ENCODE results near the gene RASAL2. TPM values are rescaled to one million over a fixed set of nuclear protein-coding genes. Genes with fewer than 3 reads are reported as not detected.

The RASAL2 gene
- not detected for total RNA-seq
- polyA plus RNA-seq = not detected
- 0 to 0.76 (median 0.16) reads per million in 6 experiments for total RNA-seq

- ATAC-seq (peak in 1 of 2 donors; percentile 30), DNase-seq (peak in 3 of 10 donors; percentile 3 to 13 (median 8))
- peaks cover 46 to 88% (median 67%) of the 10 kb centered on the region in 5 donors for H3K27me3 Mint-ChIP-seq
These were observed at the start of gene RASAL2 for GRCh38 chr1:178093951-178094738. Gene RASAL2, plus strand, starts transcription at chr1:178094104. Its CDS starts 389 bp downstream, at chr1:178094493.

GRCh38 chr1:178046591-178047270, 47.2 kb upstream of the RASAL2 start:
- H3K27ac Mint-ChIP-seq = no peak overlapping the region
- no peaks in the 10 kb centered on the region for H3K4me1 Mint-ChIP-seq
- H3K9me3 Mint-ChIP-seq = peaks cover 0 to 7% (median 2%) of the 10 kb centered on the region in 9 donors
- POLR2A ChIA-PET = no interaction called here
- peaks cover 0 to 2% (median 0%) of the 10 kb centered on the region in 3 donors for H3K36me3 Mint-ChIP-seq
- ATAC-seq (no peak), DNase-seq (no peak)
- H3K4me3 Mint-ChIP-seq = no peak overlapping the region
- H3K27me3 Mint-ChIP-seq = peaks cover 0 to 4% (median 0%) of the 10 kb centered on the region in 5 donors

More at GRCh38 chr1:178093951-178094738, at the start of gene RASAL2:
- POLR2A ChIA-PET = no interaction called here
- peaks cover 5 to 22% (median 7%) of the 10 kb centered on the region in 3 donors for H3K36me3 Mint-ChIP-seq
- peaks cover 7 to 21% (median 13%) of the 10 kb centered on the region in 4 donors for H3K4me1 Mint-ChIP-seq
- peak within 1 kb of the TSS; percentile 60 to 84 (median 74) for H3K4me3 Mint-ChIP-seq
- peak within 1 kb of the TSS in 1 of 10 donors; percentile 38 for H3K27ac Mint-ChIP-seq
- peaks cover 0 to 33% (median 3%) of the 10 kb centered on the region in 9 donors for H3K9me3 Mint-ChIP-seq

- POLR2A ChIA-PET = no interaction called here
- Mint-ChIP-seq H3K4me1 (no peaks in the 10 kb centered on the region), H3K27me3 (peaks cover 0 to 9% (median 0%) of the 10 kb centered on the region in 5 donors), H3K27ac (no peak overlapping the region), H3K9me3 (peaks cover 0 to 9% (median 0%) of the 10 kb centered on the region in 9 donors), H3K36me3 (no peaks in the 10 kb centered on the region), H3K4me3 (no peak overlapping the region)
- DNase-seq = no peak
- ATAC-seq = no peak
These were observed 46.4 kb upstream of the RASAL2 start for GRCh38 chr1:178047403-178048093.

- DNase-seq = no peak
- no peaks in the 10 kb centered on the region for H3K4me1 Mint-ChIP-seq
- H3K4me3 Mint-ChIP-seq = no peak overlapping the region
- H3K36me3 Mint-ChIP-seq = no peaks in the 10 kb centered on the region
- no peak for ATAC-seq
- peaks cover 0 to 9% (median under 1%) of the 10 kb centered on the region in 9 donors for H3K9me3 Mint-ChIP-seq
- POLR2A ChIA-PET = no interaction called here
- no peak overlapping the region for H3K27ac Mint-ChIP-seq
- H3K27me3 Mint-ChIP-seq = peaks cover 0 to 9% (median 0%) of the 10 kb centered on the region in 5 donors
These were observed 45.5 kb upstream of the RASAL2 start for GRCh38 chr1:178048426-178048825.

GRCh38 chr1:178048883-178049282, 45.0 kb upstream of the RASAL2 start:
- no peaks in the 10 kb centered on the region for H3K36me3 Mint-ChIP-seq
- no peak overlapping the region for H3K4me3 Mint-ChIP-seq
- peaks cover 0 to 9% (median 1%) of the 10 kb centered on the region in 9 donors for H3K9me3 Mint-ChIP-seq
- H3K4me1 Mint-ChIP-seq = no peaks in the 10 kb centered on the region
- no peak overlapping the region for H3K27ac Mint-ChIP-seq
- POLR2A ChIA-PET = no interaction called here
- ATAC-seq = no peak
- DNase-seq = no peak
- peaks cover 0 to 9% (median 0%) of the 10 kb centered on the region in 5 donors for H3K27me3 Mint-ChIP-seq

- no peaks in the 10 kb centered on the region for H3K4me1 Mint-ChIP-seq
- POLR2A ChIA-PET = no interaction called here
These were observed 43.8 kb upstream of the RASAL2 start for GRCh38 chr1:178050084-178050483.

GRCh38 chr1:178051071-178051470, 42.8 kb upstream of the RASAL2 start:
- ATAC-seq (no peak), DNase-seq (no peak)
- H3K9me3 Mint-ChIP-seq = peaks cover 0 to 9% (median 2%) of the 10 kb centered on the region in 9 donors
- H3K27ac Mint-ChIP-seq = no peak overlapping the region
- peaks cover 0 to 15% (median 2%) of the 10 kb centered on the region in 5 donors for H3K27me3 Mint-ChIP-seq
- no peak overlapping the region for H3K4me3 Mint-ChIP-seq
- no peaks in the 10 kb centered on the region for H3K36me3 Mint-ChIP-seq
- peaks cover 0 to 1% (median 0%) of the 10 kb centered on the region in 4 donors for H3K4me1 Mint-ChIP-seq
- POLR2A ChIA-PET = no interaction called here

More at GRCh38 chr1:178050084-178050483, 43.8 kb upstream of the RASAL2 start:
- no peak for ATAC-seq
- Mint-ChIP-seq H3K36me3 (no peaks in the 10 kb centered on the region), H3K4me3 (no peak overlapping the region), H3K27me3 (peaks cover 0 to 13% (median 2%) of the 10 kb centered on the region in 5 donors), H3K27ac (no peak overlapping the region), H3K9me3 (peaks cover 0 to 9% (median 2%) of the 10 kb centered on the region in 9 donors)
- DNase-seq = no peak

- DNase-seq (no peak), ATAC-seq (no peak)
- Mint-ChIP-seq H3K4me1 (peaks cover 0 to 4% (median 0%) of the 10 kb centered on the region in 4 donors), H3K27me3 (peaks cover 0 to 18% (median 2%) of the 10 kb centered on the region in 5 donors), H3K4me3 (no peak overlapping the region), H3K36me3 (no peaks in the 10 kb centered on the region), H3K9me3 (peaks cover 0 to 9% (median 2%) of the 10 kb centered on the region in 9 donors), H3K27ac (no peak overlapping the region)
- POLR2A ChIA-PET = interaction anchor here (0.6 to 0.7 kb wide), 2 partner anchors 9 to 37 kb away, joined by 3 to 4 read pairs; no protein-coding TSS in a partner anchor
These were observed 41.0 kb upstream of the RASAL2 start for GRCh38 chr1:178052650-178053461.

GRCh38 chr1:178055093-178055492, 38.8 kb upstream of the RASAL2 start:
- Mint-ChIP-seq H3K27me3 (peaks cover 0 to 23% (median 2%) of the 10 kb centered on the region in 5 donors), H3K4me3 (no peak overlapping the region), H3K9me3 (peaks cover 0 to 9% (median 2%) of the 10 kb centered on the region in 9 donors), H3K4me1 (peaks cover 0 to 4% (median 0%) of the 10 kb centered on the region in 4 donors), H3K36me3 (no peaks in the 10 kb centered on the region), H3K27ac (no peak overlapping the region)
- ATAC-seq = no peak
- DNase-seq = no peak
- POLR2A ChIA-PET = no interaction called here

GRCh38 chr1:178055779-178056471, 38.0 kb upstream of the RASAL2 start:
- Mint-ChIP-seq H3K4me1 (peaks cover 0 to 4% (median 0%) of the 10 kb centered on the region in 4 donors), H3K27ac (no peak overlapping the region), H3K36me3 (no peaks in the 10 kb centered on the region), H3K9me3 (peaks cover 0 to 9% (median 1%) of the 10 kb centered on the region in 9 donors), H3K4me3 (no peak overlapping the region), H3K27me3 (peaks cover 0 to 23% (median 2%) of the 10 kb centered on the region in 5 donors)
- DNase-seq (no peak), ATAC-seq (no peak)
- POLR2A ChIA-PET = no interaction called here

GRCh38 chr1:178057141-178057765, 36.7 kb upstream of the RASAL2 start:
- POLR2A ChIA-PET = no interaction called here
- DNase-seq (no peak), ATAC-seq (no peak)
- no peaks in the 10 kb centered on the region for H3K36me3 Mint-ChIP-seq
- H3K27ac Mint-ChIP-seq = no peak overlapping the region
- H3K9me3 Mint-ChIP-seq = peaks cover 0 to 5% (median 1%) of the 10 kb centered on the region in 9 donors
- peaks cover 0 to 4% (median 0%) of the 10 kb centered on the region in 4 donors for H3K4me1 Mint-ChIP-seq
- H3K4me3 Mint-ChIP-seq = no peak overlapping the region
- H3K27me3 Mint-ChIP-seq = peaks cover 0 to 15% (median 2%) of the 10 kb centered on the region in 5 donors
